GM21717 (cell line): Measurements from ENCODE around the gene CDR2L.

Experiments used
- ATAC-seq: cut with Tn5 transposase; IDR thresholded peaks from one replicate; pipeline ENCODE4 v1.9.1; 2021; ENCODE audit warnings: mild to moderate bottlenecking, moderate library complexity; ENCODE audit not compliant: unreplicated experiment

The CDR2L gene

DNA sequence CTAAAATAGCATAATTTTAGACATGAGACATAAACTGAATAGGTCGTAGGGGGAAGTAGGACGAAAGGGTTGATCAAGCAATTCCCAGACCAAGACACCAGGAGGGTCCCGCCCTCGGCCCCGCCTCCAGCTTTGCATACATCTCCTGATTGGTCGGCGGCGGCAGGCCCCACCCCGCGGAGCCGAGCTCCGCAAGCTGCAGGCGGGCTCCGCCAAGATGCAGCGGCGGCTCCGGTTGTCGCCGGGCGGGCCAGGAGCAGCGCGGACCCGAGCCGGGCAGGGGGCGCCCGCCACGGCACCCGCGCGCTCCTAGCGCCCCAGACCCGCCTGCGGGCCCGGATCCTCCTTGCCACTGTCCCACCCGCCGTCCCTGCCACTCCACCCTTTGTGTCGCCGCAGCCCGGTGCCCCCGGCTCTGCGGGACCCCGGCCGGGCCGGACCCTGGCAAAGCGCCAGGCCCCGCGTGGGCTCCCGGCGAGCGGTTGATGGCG lies at the start of gene CDR2L:
CDR2L (plus strand) TSS at position 215 of the 491 bp plus-strand sequence. CDS start 412 bp downstream, outside the sequence.
- ATAC-seq = peak; percentile 87

DNA sequence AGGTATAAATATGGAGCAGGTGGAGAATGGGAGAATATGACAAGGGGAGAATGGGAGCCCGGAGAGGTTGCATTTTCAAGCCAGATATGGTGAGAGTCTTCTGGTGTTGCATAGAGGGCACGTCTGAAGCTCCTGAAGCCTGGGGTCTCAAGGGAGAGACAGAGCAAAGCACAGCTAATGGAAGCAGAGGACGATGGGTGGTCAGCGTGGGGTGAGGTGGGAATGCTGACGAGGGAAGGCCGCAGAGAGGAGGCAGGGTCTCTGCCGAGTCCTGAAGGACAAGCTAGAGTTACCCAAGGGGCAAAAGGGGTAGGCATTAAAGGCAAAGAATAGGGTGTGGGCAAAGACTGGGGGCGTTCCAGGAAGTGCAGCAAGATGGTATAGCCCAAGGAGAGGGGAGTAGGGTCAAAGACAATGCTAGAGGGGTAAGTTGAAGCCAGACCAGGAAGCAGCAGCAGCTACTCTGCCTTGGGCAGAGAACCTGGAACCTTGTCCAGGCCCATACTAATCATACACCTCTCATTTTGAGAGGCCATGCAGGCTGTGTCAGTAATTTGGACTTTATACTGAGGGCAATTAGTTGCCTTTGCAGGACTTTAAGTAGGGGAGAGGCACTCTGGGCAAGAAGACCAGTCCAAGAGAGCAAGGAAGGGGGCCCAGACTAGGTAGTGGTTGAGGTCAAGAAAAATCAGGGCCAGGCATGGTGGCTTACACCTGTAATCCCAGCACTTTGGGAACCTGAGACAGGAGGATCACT lies 49.1 kb upstream of the CDR2L start:
- no peak for ATAC-seq

DNA sequence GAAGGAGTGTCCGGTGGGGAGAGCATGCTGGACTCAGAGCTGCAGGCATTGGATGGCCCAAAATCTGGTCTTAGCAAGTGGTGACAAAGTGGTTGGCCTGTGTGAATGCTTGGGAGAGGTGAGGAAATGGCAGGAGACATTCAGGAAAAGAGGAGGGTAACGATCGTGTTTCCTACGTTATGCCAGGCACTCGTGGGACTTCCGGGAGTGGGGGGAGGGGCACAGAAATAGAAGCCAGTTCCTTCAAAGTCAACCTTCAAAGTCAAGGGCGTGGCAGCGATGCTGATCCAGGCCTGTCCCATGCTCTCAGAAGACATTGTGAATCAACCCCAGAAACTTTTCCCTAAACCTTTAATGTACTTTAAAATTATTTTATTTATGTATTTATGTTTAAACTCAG lies 47.9 kb upstream of the CDR2L start:
- no peak for ATAC-seq

DNA sequence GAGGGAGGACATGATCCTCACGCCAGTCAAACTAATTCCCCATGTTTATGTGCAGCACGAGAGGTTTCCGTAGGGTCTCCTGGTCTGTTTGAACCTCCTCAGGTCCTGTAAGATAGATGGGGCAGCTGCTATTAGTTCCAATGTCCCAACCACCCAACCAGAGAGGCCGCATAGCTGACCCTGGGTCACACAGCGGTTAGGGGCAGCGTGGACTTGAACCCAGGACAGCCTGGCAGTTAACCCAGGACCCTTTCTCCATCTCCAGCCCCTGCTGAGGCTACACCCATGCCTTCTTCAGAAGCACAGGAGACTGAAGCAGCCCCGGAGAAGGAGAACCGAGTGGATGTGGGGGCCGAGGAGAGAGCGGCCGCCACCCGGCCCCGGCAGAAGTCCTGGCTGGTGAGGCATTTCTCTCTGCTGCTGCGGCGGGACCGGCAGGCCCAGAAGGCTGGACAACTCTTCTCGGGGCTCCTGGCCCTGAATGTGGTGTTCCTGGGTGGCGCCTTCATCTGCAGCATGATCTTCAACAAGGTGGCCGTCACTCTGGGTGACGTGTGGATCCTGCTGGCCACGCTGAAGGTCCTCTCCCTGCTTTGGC lies 46.2 kb upstream of the CDR2L start:
- no peak for ATAC-seq

DNA sequence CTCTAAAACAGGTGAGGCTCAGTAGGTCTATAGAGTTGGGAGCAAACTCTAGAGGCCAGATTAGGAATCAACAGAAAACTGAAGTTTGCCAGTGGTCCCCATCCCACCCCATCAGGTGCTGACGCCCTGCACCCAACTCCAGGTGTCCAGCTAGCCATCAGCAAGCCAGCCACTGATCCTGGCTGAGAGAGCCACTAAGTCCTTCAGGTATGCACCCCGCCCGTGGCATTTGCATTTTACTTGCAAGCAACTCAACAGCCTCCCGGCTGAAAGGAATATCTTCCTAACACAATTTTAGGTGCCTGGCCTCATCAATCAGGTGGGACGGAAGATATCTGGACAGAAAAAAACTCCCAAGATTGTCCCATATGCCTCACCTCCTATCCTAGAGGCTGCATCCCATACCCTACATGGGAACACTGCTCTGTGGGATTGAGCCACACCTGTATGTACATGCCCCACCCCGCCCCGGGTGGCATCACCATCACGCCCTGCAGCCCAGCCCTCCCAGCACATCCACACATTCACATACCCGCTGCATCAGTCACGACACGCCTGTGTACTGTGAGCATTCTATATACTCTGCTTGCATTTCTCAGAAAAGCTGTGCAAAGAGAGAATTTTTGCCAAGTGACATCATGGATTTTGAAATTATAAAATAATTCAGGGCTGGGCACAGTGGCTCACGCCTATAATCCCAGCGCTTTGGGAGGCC lies 43.5 kb upstream of the CDR2L start:
- no peak for ATAC-seq

DNA sequence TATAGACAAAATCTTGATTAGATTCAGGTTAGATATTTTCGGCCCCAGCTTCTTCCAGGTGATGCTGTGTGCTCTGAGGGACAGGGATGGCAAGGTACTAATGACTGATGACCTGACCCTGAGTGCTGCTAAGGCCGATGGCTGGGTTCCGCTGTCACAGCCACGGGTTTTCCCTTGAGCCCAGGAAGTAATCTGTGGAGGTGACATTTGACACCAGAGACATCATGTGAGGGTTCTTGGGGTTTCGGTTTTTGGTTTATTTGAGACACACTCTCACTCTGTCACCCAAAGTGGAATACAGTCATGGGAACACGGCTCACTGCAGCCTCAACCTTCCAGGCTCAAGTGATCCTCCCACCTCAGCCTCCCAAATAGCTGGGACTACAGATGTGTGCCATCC lies 41.9 kb upstream of the CDR2L start:
- no peak for ATAC-seq

DNA sequence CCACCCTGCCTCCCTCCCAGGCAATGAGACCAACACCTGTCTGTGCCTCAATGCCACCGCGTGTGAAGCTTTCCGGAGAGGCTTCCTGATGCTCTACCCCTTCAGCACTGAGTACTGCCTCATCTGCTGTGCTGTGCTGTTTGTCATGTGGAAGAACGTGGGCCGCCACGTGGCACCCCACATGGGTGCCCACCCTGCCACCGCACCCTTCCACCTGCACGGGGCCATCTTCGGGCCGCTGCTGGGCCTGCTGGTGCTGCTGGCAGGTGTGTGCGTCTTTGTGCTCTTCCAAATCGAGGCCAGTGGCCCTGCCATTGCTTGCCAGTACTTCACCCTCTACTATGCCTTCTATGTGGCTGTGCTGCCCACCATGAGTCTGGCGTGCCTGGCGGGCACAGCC lies 40.8 kb upstream of the CDR2L start:
- ATAC-seq = no peak

DNA sequence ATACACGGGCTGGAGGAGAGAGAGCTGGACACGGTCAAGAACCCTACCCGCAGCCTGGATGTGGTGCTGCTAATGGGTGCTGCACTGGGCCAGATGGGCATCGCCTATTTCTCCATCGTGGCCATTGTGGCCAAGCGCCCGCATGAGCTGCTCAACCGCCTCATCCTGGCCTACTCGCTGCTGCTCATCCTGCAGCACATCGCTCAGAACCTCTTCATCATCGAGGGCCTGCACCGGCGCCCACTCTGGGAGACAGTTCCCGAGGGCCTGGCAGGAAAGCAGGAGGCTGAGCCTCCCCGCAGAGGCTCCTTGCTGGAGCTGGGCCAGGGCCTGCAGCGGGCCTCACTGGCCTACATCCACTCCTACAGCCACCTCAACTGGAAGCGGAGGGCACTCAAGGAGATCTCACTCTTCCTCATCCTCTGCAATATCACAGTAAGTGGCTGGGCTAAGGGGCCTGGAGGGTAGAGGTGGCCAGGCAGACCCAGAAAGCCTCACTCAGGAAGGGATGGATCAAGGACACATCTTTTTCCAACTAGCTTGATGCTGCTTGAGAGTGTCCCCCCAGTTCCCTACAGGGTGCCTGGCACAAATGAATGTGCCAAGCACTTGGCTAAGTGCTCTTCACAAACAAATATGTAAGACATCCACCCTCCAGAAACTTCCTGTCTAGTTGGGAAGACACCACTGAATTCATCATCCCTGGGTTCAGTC lies 40.2 kb upstream of the CDR2L start:
- no peak for ATAC-seq

DNA sequence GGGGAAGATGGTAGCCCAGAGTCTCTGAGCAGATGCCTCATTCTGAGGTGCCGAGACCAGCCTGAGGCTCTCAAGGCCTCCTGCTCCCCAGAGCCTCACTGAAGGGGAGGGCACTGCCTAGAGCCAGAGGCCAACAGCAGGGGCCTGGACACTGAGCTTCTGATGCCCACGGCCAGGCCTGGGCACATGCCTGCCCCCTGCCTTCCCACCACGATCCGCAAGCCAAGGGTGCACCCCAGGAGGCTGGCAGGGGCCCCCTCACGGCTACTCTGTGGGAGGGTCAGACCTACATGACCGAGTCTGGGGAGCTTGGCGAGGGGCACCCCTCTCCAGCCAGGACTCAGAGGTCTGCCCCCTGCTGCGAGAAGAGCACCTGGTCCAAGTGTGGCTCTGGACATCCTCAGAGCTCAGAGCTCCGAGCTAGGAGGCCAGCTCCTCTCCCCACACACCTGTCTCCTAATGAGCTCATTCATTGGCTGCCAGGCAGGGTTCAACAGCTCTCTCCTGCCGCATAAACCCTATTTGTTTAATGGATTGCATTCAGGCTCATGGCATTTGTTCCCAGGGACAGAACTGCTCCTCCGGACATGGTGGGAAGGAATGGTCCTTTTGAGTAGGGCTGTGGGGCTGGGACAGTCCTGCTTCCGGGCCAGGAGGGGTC lies 37.8 kb upstream of the CDR2L start:
- no peak for ATAC-seq

DNA sequence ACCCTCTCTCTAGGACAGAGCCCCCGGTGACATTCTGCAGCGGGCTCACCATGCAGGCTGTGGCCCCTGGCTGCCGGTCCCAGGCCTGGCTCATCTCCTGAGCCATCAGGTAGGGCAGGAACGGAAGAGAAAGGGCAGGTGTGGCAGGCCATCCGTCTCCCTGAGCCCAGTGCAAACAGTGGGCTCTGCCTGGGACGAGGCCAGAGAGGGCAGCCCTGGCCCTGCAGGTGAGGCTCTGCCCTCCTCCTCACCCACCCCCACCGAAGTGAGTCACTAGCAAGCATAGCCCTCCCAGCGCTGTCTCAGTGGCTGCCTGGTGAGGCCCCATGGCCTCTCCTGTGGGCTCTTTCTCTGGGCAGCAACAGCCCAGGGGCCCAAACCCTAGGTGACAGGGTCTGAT lies 37.2 kb upstream of the CDR2L start:
- ATAC-seq = no peak

DNA sequence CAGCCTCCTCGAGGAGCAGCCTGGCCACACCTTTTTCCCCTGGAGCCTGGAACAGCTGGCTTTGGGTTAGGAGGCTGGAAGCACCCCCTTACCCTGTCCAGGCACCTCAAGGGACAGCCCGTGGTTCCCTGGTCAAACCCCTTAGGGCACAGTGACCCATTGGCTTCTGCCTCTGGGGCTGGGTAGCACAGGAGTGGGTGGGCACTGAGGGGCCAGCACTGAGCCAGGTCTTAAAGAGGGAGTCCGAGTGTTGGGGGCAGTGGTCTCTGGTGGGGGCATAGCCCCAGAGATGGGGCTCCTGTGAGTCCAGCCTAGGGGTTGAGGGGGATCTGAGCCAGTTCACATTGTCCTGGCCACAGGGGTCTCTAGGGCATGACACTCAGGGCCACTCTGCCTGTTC lies 36.4 kb upstream of the CDR2L start:
- no peak for ATAC-seq

DNA sequence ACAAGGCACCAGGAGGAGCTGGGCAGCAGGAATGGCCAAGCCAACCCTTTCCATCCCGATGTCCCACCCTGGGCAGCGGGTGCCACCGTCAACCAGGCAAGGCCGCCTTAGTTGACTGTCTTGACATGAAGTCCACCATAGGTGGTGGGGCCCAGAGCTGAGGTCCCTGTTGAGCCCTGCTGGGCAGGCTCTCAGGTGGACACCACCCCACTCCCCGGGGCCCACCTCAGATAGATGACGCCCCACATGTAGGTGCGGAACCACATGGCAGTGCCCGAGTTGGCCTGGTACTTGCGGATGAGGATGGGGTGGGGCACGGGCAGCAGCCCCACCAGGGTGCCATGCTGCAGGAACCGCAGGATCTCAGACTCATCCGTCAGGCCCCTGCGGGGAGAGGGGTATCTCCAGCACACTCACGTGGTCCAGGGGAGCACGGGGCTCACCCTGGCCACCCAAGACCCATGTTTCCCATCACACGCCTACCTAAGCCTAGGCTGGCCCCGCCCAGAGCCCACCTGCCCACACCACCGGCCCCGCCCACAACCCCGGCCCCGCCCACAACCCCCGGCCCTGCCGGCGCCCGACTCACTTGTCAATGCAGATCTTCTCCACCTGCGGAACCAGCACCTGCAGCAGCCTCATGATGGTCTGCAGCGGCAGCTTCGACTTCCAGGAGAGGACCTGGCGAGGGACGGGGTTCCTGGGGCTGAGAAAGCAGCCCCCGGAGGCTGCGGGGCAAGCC lies 35.6 kb upstream of the CDR2L start:
- no peak for ATAC-seq

DNA sequence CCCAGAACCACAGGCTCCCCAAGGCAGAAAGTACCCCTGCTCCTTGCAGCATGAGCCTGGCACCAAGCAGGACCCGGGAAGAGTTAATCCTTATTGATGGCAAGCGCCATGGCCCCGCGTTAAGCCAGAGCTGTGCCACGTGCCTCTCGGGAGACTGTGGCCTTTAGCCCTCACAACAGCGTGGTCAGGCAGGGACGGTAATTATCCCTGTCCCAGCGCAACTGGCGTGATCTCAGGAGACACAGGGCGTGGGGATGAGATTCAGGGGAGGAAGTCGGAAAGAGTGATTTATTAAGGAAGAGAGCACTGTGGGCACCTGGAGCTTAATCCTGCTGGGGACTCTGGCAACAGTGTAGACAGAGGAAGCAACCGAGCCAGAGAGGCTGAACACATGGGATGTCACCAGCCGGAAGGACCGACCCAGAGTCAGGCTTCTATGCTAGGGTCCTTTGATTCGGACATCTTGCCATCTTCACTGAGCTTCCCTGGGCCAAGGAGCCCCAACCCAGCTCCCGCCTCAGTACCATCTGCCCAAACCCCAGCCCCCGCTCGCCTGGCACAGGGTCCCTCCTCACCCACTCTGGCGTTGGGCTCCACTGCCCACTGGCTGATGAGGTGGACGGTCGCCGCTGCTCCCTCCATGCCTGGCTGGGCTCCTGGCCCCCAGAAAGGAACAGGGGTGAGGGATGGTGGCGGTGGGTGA lies 34.9 kb upstream of the CDR2L start:
- ATAC-seq = no peak

DNA sequence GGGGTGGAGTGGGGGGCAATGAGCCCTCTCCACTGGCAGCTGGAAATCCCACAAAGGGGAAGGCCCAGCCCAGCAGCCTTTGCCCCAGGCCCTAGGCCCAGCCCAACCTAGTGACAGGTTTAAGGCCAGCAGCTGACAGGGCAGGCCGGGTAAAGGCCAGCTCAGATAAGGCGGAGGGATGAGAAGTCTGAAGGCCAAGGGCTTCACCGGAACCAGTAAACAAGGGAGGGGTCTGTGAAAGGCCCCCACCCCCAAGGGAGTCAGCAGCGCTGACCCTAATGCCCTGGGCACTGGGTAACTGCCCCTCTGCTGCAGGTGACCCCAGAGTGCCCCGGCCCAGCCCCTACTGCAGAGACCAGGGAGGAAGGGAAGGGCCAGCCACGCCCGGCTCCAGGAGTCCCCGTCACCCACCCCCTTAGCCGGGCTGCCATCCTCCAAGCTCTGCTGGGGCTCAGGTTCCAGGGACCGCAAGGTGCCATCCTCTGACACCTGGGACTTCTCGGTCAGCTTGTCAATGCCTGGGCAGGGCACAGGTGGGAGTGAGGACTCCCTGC lies 34.2 kb upstream of the CDR2L start:
- no peak for ATAC-seq

DNA sequence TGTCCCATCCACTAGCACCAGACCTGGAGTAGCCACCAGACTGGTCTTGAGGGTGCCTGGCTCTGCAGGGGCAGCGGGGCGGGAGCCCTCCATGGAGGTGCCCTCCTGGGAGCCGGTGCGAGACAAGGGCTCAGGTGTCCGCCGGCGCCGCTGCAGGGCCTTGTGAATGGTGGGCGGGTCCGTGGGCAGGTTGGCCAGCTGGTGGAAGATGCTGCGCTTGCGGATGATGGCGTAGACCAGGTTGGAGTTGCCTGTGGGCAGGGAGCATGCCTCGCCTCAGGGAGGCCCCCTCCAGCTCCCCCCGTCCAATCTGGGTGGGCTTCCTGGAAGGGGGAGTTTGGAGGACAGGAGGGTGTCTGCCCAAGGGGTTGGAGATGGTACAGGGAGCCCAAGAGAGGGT lies 33.3 kb upstream of the CDR2L start:
- ATAC-seq = no peak

DNA sequence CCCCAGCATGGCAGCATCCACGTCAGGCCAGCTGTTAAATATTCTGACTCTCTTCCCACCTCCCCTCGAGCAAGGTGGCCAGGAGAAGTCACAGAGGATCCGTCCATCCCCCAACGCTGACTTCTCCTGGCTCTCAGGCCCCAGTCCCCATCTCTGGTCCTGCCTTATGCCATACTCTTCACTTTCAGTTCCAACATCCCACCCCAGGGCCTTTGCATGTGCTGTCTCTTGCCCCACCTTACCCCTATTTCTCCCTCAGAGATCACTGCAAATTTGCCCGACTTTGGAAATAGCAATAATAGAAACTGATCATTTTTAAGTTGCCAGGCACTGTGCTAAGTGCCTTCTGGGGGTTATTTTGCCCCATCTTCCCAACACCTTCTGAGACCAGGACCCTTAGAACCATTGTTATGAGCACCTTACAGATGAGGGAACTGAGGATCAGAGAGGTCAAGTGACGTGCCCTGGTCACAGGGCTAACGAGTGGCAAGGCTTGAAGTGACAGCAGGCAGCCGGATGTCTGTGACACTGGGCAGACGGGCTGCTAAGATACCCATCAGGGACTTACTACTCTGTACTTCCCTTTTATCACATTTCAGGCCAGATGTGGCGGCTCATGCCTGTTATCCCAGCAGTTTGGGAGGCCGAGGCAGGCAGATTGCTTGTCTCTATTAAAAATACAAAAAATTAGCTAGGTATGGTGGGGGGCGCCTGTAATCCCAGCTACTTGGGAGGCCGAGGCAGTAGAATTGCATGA lies 32.6 kb upstream of the CDR2L start:
- ATAC-seq = no peak

DNA sequence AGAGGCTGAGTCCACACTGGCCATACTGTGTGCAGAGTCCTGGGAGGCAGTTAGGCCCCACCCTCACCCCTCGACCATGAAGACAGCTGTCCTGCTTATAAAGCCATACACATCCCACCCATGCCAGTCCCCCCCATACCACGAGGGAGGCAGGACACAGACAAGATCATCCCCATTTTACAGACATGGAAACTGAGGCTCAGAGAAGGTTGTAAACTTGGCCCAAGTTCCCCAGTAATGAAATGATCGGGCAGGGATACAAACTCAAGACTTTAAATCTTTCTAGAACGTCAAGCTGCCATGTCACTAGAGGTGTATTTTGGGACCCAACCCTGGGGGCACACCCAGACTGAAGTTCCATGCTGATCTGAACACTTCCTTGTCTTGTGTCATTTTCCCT lies 31.3 kb upstream of the CDR2L start:
- ATAC-seq = no peak

DNA sequence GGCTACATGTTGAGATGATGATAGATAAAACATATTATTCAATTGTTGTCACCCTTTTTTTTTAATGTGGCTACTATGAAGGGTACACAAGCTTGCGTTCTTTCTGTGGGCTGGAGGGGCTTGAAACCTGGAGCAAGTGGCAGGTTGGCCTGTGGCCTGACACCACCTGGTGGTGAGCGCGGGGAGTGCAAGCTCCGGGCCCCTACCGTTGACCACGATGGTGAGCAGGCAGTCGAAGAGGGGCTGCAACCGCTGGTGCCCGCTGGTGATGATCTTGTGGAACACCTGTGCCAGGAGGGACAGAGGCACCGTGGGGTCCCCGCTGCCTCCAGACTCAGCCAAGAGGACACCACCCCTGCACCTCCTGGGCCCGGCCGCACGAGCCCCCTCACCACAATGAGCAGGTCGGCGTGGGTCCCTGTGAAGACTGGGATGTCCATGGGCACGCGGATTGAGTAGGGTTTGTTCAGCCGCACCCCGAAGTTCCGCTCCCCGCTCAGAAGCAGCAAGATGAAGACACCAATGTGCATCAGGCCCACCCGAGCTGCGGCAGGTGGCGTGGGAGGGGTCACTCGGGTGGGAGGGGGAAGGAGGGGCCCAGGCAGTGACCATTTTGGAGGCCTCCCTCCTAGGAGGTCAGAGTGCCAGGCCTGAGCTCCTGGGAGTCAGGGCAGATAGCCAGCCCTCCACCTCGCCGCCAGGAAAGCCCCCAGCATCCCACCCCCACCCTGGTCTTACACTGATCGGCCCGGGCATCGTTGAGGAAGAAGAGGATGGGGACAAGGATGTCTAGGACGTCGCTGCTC lies 29.3 kb upstream of the CDR2L start:
- no peak for ATAC-seq
